ENCODE results near the gene PDCD6IP.

PDCD6IP gene

GRCh38 chr3:33898901-33899300 is 100.5 kb downstream of the PDCD6IP start:
- no peak for DNase-seq

- DNase-seq: no peak
These were observed 102.0 kb downstream of the PDCD6IP start for GRCh38 chr3:33900440-33900808.

GRCh38 chr3:33900809-33901505 is 102.5 kb downstream of the PDCD6IP start:
- no peak for DNase-seq

- no peak for DNase-seq
These were observed 103.6 kb downstream of the PDCD6IP start for GRCh38 chr3:33901862-33902563.

GRCh38 chr3:33904730-33905129 is 106.3 kb downstream of the PDCD6IP start:
- DNase-seq: no peak

GRCh38 chr3:33908250-33908851 is 109.9 kb downstream of the PDCD6IP start:
- no peak for DNase-seq

- DNase-seq: no peak
These were observed 111.1 kb downstream of the PDCD6IP start for GRCh38 chr3:33909547-33909946.

GRCh38 chr3:33910031-33910430 is 111.6 kb downstream of the PDCD6IP start:
- DNase-seq: no peak

- DNase-seq: no peak
These were observed 113.3 kb downstream of the PDCD6IP start for GRCh38 chr3:33911525-33912322.

GRCh38 chr3:33914212-33914611 is 115.8 kb downstream of the PDCD6IP start:
- DNase-seq: no peak

- DNase-seq: no peak
These were observed 116.4 kb downstream of the PDCD6IP start for GRCh38 chr3:33914731-33915379.

- no peak for DNase-seq
These were observed 117.5 kb downstream of the PDCD6IP start for GRCh38 chr3:33915796-33916546.

- DNase-seq: no peak
These were observed 119.8 kb downstream of the PDCD6IP start for GRCh38 chr3:33918126-33918756.
